ENCODE measurements around the gene THSD4.

Gene THSD4

DNA sequence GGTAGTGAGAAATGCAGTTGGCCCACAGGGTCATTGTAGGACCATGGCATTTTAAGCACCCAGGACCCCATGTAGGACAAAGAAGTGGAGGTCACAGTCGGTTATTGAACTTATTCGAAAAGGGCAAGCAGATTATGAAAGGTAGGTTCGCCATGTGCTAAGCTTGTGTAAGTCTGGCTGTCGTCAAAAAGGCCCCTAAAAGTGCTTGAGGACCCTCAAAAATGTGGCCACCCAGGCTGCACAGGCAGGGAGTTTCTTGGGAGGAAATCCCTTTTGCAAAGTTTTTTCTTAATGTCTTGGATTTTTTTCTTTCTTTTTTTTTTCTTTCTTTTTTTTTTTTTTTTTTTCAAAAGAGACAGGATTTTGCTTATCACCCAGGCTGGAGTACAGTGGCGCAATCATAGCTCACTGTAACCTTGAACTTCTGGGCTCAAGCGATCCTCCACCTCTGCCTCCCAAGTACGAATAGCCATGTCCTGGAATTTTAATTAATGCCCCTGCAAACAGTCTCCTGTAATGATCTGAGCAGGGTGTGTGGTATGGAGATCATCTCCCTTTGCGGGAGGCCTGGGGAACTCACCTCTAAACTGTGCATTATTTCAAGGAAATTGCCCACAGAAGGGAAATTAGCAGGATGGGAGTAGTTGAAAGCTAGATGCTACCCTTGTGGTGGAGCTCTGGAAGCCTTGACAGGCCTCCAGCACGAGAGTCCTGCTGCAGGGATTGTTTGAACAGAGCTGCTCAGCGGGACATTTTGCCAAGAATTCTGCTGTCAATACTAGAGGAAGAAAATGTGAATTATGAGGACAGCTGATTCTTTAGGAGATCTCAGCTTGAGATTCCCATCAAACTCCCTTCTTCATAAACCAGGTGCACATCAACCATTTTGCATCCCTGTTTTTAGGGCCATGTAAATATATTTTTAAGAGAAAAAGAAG, 28.4 kb downstream of the THSD4 start:
- H3K4me1 ChIP-seq (ENCODE audit: control insufficient read depth in 1 of 2, insufficient read depth in 2 of 2, low read length in 2 of 2): peaks cover 0 to 16% of the 10 kb centered on the region in 2 donors
- H3K9me3 ChIP-seq (ENCODE audit: control insufficient read depth in 1 of 2, low read length in 2 of 2): no peaks in the 10 kb centered on the region
- H3K9ac ChIP-seq (ENCODE audit: low read depth in 1 of 2, low read length in 2 of 2): no peak overlapping the region
- no peak overlapping the region for H3K27ac ChIP-seq (ENCODE audit: low read depth, low read length)
- H3K27me3 ChIP-seq (ENCODE audit: control insufficient read depth in 1 of 2, insufficient read depth in 2 of 2, low read length in 2 of 2): no peaks in the 10 kb centered on the region
- H3K36me3 ChIP-seq (ENCODE audit: control insufficient read depth in 1 of 2, insufficient read depth in 2 of 2, low read length in 2 of 2): no peaks in the 10 kb centered on the region
- H3K4me3 ChIP-seq (ENCODE audit: low read depth in 1 of 2, low read length in 2 of 2): no peak overlapping the region

DNA sequence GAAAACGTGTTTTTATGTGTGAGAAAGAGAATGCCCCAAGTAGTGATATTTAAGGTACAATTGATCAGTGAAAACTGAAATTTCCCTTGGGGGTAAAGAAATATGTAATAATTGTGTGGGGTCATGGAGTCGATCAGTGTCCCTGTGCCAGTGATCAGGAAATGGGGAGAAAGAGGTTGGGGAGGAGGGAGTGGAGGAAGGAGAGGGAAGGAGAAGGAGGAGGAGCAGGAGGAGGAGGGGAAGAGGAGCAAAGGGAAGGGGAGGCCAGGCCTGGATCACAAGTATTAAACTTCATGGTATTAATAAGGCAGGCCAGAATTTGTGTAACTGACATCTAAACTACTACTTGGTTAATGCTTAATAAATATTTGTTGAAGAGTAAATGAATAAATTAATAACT, 30.4 kb downstream of the THSD4 start:
- no peaks in the 10 kb centered on the region for H3K36me3 ChIP-seq (ENCODE audit: control insufficient read depth in 1 of 2, insufficient read depth in 2 of 2, low read length in 2 of 2)
- H3K9ac ChIP-seq (ENCODE audit: low read depth in 1 of 2, low read length in 2 of 2): no peak overlapping the region
- H3K27me3 ChIP-seq (ENCODE audit: control insufficient read depth in 1 of 2, insufficient read depth in 2 of 2, low read length in 2 of 2): no peaks in the 10 kb centered on the region
- H3K9me3 ChIP-seq (ENCODE audit: control insufficient read depth in 1 of 2, low read length in 2 of 2): no peaks in the 10 kb centered on the region
- H3K27ac ChIP-seq (ENCODE audit: low read depth, low read length): no peak overlapping the region
- no peak overlapping the region for H3K4me3 ChIP-seq (ENCODE audit: low read depth in 1 of 2, low read length in 2 of 2)
- H3K4me1 ChIP-seq (ENCODE audit: control insufficient read depth in 1 of 2, insufficient read depth in 2 of 2, low read length in 2 of 2): peaks cover 0 to 9% of the 10 kb centered on the region in 2 donors

DNA sequence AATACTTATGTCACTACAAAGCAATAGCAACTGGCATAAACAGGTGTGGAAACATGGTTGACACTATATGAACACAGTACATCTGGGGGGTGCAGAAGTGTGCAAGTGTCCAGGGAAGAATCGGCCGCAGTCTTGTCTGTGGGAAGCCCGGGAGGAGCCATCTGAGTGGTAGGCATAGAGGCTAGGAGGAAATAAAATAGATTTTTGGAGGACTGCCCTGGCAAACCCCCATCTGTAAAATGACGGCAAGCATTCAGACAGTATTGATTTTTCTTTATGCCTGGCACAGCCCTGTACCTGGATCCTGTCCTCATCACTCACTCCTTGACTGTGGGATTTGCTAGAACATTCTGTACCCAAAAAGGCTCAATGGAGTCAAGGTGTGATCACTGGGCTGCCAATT, 31.3 kb downstream of the THSD4 start:
- Histone ChIP-seq H3K4me1 (ENCODE audit: control insufficient read depth in 1 of 2, insufficient read depth in 2 of 2, low read length in 2 of 2) (peaks cover 0 to 9% of the 10 kb centered on the region in 2 donors), H3K4me3 (ENCODE audit: low read depth in 1 of 2, low read length in 2 of 2) (no peak overlapping the region), H3K27ac (ENCODE audit: low read depth, low read length) (no peak overlapping the region), H3K9me3 (ENCODE audit: control insufficient read depth in 1 of 2, low read length in 2 of 2) (no peaks in the 10 kb centered on the region), H3K27me3 (ENCODE audit: control insufficient read depth in 1 of 2, insufficient read depth in 2 of 2, low read length in 2 of 2) (no peaks in the 10 kb centered on the region), H3K9ac (ENCODE audit: low read depth in 1 of 2, low read length in 2 of 2) (no peak overlapping the region), H3K36me3 (ENCODE audit: control insufficient read depth in 1 of 2, insufficient read depth in 2 of 2, low read length in 2 of 2) (no peaks in the 10 kb centered on the region)

DNA sequence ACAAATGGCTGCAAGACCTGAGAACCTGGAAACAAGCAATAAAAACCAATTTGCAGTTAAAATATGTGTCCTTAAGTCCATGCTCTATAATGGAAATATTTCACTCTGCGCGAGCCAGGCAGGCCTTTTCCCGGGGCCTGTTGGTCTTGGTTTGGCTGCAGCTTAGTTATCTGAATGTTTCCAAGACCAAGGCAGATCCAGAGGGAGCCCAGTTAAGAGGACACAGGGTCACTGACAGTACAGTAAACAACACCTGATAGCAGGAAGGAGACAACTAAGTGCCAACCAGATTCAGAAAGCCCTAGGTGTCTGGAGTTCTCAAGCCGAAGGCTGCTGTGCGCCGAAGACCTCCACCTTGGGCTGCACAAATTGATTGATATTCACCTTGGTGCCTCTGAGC, 32.8 kb downstream of the THSD4 start:
- Histone ChIP-seq H3K36me3 (ENCODE audit: control insufficient read depth in 1 of 2, insufficient read depth in 2 of 2, low read length in 2 of 2) (no peaks in the 10 kb centered on the region), H3K27ac (ENCODE audit: low read depth, low read length) (no peak overlapping the region), H3K4me3 (ENCODE audit: low read depth in 1 of 2, low read length in 2 of 2) (no peak overlapping the region), H3K27me3 (ENCODE audit: control insufficient read depth in 1 of 2, insufficient read depth in 2 of 2, low read length in 2 of 2) (no peaks in the 10 kb centered on the region), H3K9me3 (ENCODE audit: control insufficient read depth in 1 of 2, low read length in 2 of 2) (no peaks in the 10 kb centered on the region), H3K9ac (ENCODE audit: low read depth in 1 of 2, low read length in 2 of 2) (no peak overlapping the region), H3K4me1 (ENCODE audit: control insufficient read depth in 1 of 2, insufficient read depth in 2 of 2, low read length in 2 of 2) (peaks cover 0 to 9% of the 10 kb centered on the region in 2 donors)

DNA sequence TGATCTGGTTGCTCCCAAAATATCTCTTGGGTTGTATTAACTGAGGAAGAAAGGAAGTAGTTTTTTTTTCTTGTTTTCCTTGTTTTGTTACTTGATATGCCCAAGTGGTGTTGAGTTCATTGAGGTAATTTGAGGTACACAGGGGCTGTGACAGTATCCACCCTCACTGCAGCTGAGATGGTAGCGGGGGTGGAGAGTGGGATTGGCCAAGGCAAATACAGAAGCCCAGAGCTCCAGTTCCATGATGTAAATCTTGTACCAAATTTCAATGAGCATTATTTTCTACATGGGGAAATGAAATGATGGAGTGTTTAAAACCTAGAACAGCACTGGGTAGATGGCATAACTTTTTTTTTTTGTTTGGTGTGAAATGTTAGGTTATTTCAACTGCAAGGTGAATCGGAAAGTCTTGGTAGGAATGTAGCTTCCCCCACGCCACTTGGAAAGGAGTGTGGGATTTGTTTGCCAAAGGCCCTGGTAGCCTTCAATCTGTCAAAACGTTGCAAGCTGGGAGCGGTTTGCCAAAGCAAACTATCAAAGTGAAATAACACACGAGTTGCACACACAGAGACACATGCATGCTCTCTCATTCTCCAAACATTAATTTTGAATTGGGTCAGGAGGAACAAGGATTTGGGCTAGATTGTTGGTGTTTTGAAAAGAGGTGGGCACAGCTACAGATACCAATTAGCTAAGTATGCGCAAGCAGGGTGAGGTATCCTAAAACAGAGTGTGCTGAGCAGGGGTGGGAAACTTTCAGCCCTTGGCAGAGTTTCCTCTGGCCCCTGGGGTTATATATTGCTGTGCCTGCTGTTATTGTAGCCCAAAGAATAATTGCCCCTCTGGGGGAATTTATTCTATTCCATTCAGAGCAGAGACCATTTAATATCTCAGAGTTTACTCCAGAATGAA, 34.6 kb downstream of the THSD4 start:
- no peaks in the 10 kb centered on the region for H3K9me3 ChIP-seq (ENCODE audit: control insufficient read depth in 1 of 2, low read length in 2 of 2)
- H3K27ac ChIP-seq (ENCODE audit: low read depth, low read length): no peak overlapping the region
- H3K36me3 ChIP-seq (ENCODE audit: control insufficient read depth in 1 of 2, insufficient read depth in 2 of 2, low read length in 2 of 2): no peaks in the 10 kb centered on the region
- no peak overlapping the region for H3K9ac ChIP-seq (ENCODE audit: low read depth in 1 of 2, low read length in 2 of 2)
- peaks cover 0 to 9% of the 10 kb centered on the region in 2 donors for H3K4me1 ChIP-seq (ENCODE audit: control insufficient read depth in 1 of 2, insufficient read depth in 2 of 2, low read length in 2 of 2)
- H3K4me3 ChIP-seq (ENCODE audit: low read depth in 1 of 2, low read length in 2 of 2): no peak overlapping the region
- no peaks in the 10 kb centered on the region for H3K27me3 ChIP-seq (ENCODE audit: control insufficient read depth in 1 of 2, insufficient read depth in 2 of 2, low read length in 2 of 2)

DNA sequence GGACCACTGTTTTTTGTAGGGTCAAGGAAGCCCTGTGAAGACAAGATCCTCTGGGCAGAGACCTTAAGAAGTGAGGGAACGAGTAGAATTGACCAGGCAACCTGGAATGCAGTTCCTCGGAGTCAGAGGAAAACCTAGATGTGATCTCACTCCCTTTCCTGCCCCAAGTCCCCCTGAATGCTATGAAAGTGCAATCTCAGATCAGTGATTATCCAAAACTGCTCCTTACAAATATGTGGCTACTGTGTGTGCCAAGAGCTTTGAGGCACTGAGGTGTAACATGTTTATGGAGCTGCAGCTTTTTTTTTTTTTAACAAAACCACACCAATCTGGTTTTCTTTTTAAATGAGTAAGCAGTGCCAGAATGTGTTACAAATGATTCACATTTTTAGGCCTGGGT, 35.8 kb downstream of the THSD4 start:
- Histone ChIP-seq H3K36me3 (ENCODE audit: control insufficient read depth in 1 of 2, insufficient read depth in 2 of 2, low read length in 2 of 2) (no peaks in the 10 kb centered on the region), H3K4me1 (ENCODE audit: control insufficient read depth in 1 of 2, insufficient read depth in 2 of 2, low read length in 2 of 2) (peaks cover 0 to 9% of the 10 kb centered on the region in 2 donors), H3K27ac (ENCODE audit: low read depth, low read length) (no peak overlapping the region), H3K4me3 (ENCODE audit: low read depth in 1 of 2, low read length in 2 of 2) (no peak overlapping the region), H3K9me3 (ENCODE audit: control insufficient read depth in 1 of 2, low read length in 2 of 2) (no peaks in the 10 kb centered on the region), H3K9ac (ENCODE audit: low read depth in 1 of 2, low read length in 2 of 2) (no peak overlapping the region), H3K27me3 (ENCODE audit: control insufficient read depth in 1 of 2, insufficient read depth in 2 of 2, low read length in 2 of 2) (no peaks in the 10 kb centered on the region)

DNA sequence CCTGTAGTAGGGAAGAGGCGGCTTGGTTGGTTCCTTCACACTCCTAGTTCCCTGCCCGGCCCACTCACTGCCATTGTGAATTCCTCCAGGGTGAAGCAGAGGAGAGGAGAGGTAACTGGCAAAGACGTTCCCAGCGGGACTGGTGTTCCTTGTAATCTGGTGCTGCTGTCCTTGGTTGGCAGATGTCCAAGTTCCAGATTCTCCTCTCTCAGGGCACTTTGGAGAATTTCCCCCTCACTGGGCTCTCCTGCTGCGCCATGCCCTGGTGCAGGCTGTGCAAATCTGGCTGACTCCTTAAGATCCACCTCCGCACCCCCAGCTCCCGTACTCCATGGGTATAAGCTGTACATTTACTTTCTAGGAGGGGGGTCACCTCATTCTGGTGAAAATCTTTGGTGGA, 37.3 kb downstream of the THSD4 start:
- Histone ChIP-seq H3K4me1 (ENCODE audit: control insufficient read depth in 1 of 2, insufficient read depth in 2 of 2, low read length in 2 of 2) (no peaks in the 10 kb centered on the region), H3K27me3 (ENCODE audit: control insufficient read depth in 1 of 2, insufficient read depth in 2 of 2, low read length in 2 of 2) (no peaks in the 10 kb centered on the region), H3K9ac (ENCODE audit: low read depth in 1 of 2, low read length in 2 of 2) (no peak overlapping the region), H3K27ac (ENCODE audit: low read depth, low read length) (no peak overlapping the region), H3K9me3 (ENCODE audit: control insufficient read depth in 1 of 2, low read length in 2 of 2) (no peaks in the 10 kb centered on the region), H3K4me3 (ENCODE audit: low read depth in 1 of 2, low read length in 2 of 2) (no peak overlapping the region), H3K36me3 (ENCODE audit: control insufficient read depth in 1 of 2, insufficient read depth in 2 of 2, low read length in 2 of 2) (no peaks in the 10 kb centered on the region)

DNA sequence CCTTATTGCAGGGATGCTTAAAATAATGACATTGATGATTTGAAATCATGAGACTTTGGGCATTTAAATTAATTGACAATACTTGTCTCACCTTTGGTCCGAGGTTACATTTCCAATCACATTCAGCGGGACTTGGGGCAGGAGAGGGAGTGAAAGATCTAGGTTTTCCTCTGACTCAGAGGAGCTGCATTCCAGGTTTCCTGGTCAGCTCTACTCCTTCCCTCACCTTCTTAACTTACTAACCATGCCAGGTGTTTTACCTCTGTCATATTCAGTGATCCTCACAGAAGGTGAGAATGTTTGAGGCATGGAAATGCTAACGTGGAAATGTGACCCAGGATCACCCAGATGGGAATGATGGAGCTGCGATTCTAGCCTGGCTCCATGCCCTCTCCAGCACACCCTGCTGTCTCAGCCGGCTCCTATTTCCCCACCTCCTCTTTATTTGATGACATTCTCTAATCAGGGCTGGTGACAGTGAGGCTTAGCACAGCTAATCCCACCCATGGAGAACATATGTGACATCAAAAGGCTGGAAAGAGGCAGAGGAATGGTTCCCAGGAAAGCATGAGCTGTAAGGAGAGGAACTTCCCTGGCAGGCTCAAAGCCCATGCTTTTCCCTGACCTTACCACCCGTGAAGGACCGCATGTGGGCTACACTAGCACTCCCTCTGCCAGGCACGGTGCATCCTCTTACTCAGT, 38.7 kb downstream of the THSD4 start:
- Histone ChIP-seq H3K27me3 (ENCODE audit: control insufficient read depth in 1 of 2, insufficient read depth in 2 of 2, low read length in 2 of 2) (no peaks in the 10 kb centered on the region), H3K4me1 (ENCODE audit: control insufficient read depth in 1 of 2, insufficient read depth in 2 of 2, low read length in 2 of 2) (no peaks in the 10 kb centered on the region), H3K36me3 (ENCODE audit: control insufficient read depth in 1 of 2, insufficient read depth in 2 of 2, low read length in 2 of 2) (no peaks in the 10 kb centered on the region), H3K4me3 (ENCODE audit: low read depth in 1 of 2, low read length in 2 of 2) (no peak overlapping the region), H3K9me3 (ENCODE audit: control insufficient read depth in 1 of 2, low read length in 2 of 2) (no peaks in the 10 kb centered on the region), H3K9ac (ENCODE audit: low read depth in 1 of 2, low read length in 2 of 2) (no peak overlapping the region), H3K27ac (ENCODE audit: low read depth, low read length) (no peak overlapping the region)

DNA sequence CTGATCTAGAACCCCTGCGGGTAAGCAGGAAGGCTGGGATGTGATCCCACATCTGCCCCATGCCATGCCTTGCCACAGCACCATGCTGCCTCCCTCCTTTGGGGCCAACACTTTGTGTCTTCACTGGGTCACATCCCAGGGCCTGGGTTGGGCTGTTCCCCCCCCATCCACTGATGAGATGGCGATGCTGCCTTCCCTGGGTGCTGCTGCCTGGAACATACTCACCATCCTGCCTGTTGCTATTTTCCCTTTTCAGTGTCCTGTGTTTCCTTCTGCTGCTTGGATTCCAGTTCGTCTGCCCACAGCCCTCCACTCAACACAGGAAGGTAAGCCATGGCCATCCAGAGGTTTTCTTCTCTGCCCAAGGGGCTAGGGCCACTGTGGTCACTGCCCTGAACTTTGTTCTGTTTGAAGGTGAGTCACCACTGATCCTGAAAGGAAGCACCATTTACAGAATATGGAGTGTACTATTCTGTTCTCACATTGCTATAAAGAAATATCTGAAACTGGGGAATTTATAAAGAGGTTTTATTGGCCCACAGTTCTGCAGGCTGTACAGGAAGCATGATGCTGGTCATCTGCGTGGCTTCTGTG, 39.4 kb downstream of the THSD4 start:
- no peaks in the 10 kb centered on the region for H3K27me3 ChIP-seq (ENCODE audit: control insufficient read depth in 1 of 2, insufficient read depth in 2 of 2, low read length in 2 of 2)
- H3K4me1 ChIP-seq (ENCODE audit: control insufficient read depth in 1 of 2, insufficient read depth in 2 of 2, low read length in 2 of 2): no peaks in the 10 kb centered on the region
- no peak overlapping the region for H3K27ac ChIP-seq (ENCODE audit: low read depth, low read length)

More for the DNA sequence above, 39.4 kb downstream of the THSD4 start:
- Histone ChIP-seq H3K9ac (ENCODE audit: low read depth in 1 of 2, low read length in 2 of 2) (no peak overlapping the region), H3K4me3 (ENCODE audit: low read depth in 1 of 2, low read length in 2 of 2) (no peak overlapping the region), H3K9me3 (ENCODE audit: control insufficient read depth in 1 of 2, low read length in 2 of 2) (no peaks in the 10 kb centered on the region), H3K36me3 (ENCODE audit: control insufficient read depth in 1 of 2, insufficient read depth in 2 of 2, low read length in 2 of 2) (no peaks in the 10 kb centered on the region)

Data from duodenal mucosa (tissue), 2 donors.